ENCODE measurements around the gene PTPRK.

PTPRK gene

GRCh38 chr6:128508588-128509296 is 11.7 kb downstream of the PTPRK start:
- Histone ChIP-seq H3K27me3 (ENCODE audit: control insufficient read depth, insufficient read depth, low read length) (no peaks in the 10 kb centered on the region), H3K9me3 (ENCODE audit: control insufficient read depth, low read length) (no peaks in the 10 kb centered on the region), H3K4me2 (ENCODE audit: low read length) (no peak overlapping the region), H3K36me3 (ENCODE audit: control insufficient read depth, insufficient read depth, low read length) (no peaks in the 10 kb centered on the region), H3K9ac (no peak overlapping the region), H3K79me2 (no peaks in the 10 kb centered on the region), H3K27ac (no peak overlapping the region), H3K4me1 (no peaks in the 10 kb centered on the region), H3K4me3 (ENCODE audit: low read depth, low read length) (no peak overlapping the region), H2AFZ (no peak overlapping the region)
- no peak for TF ChIP-seq CTCF (IDR thresholded peaks at IDR 0.05)

GRCh38 chr6:128507337-128508310 is 12.8 kb downstream of the PTPRK start:
- H3K79me2 ChIP-seq, result no peaks in the 10 kb centered on the region
- H3K27ac ChIP-seq, result no peak overlapping the region
- no peaks in the 10 kb centered on the region for H3K36me3 ChIP-seq (ENCODE audit: control insufficient read depth, insufficient read depth, low read length)
- H3K9ac ChIP-seq, result no peak overlapping the region
- H3K4me2 ChIP-seq (ENCODE audit: low read length), result no peak overlapping the region
- no peak overlapping the region for H3K4me3 ChIP-seq (ENCODE audit: low read depth, low read length)
- TF ChIP-seq CTCF (IDR thresholded peaks at IDR 0.05), result no peak
- no peak overlapping the region for H2AFZ ChIP-seq
- H3K27me3 ChIP-seq (ENCODE audit: control insufficient read depth, insufficient read depth, low read length), result no peaks in the 10 kb centered on the region
- H3K4me1 ChIP-seq, result no peaks in the 10 kb centered on the region
- H3K9me3 ChIP-seq (ENCODE audit: control insufficient read depth, low read length), result no peaks in the 10 kb centered on the region

- H3K36me3 ChIP-seq (ENCODE audit: control insufficient read depth, insufficient read depth, low read length), result no peaks in the 10 kb centered on the region
- no peak overlapping the region for H3K27ac ChIP-seq
- no peak overlapping the region for H3K4me3 ChIP-seq (ENCODE audit: low read depth, low read length)
- H3K4me1 ChIP-seq, result no peaks in the 10 kb centered on the region
- no peak overlapping the region for H3K9ac ChIP-seq
- H3K4me2 ChIP-seq (ENCODE audit: low read length), result no peak overlapping the region
- no peak overlapping the region for H2AFZ ChIP-seq
- no peaks in the 10 kb centered on the region for H3K27me3 ChIP-seq (ENCODE audit: control insufficient read depth, insufficient read depth, low read length)
- TF ChIP-seq CTCF (IDR thresholded peaks at IDR 0.05), result no peak
- no peaks in the 10 kb centered on the region for H3K9me3 ChIP-seq (ENCODE audit: control insufficient read depth, low read length)
- H3K79me2 ChIP-seq, result no peaks in the 10 kb centered on the region
Observed at GRCh38 chr6:128505603-128506002, 14.8 kb downstream of the PTPRK start.

- Histone ChIP-seq H3K4me3 (ENCODE audit: low read depth, low read length) (no peak overlapping the region), H3K27ac (no peak overlapping the region)
Observed at GRCh38 chr6:128504003-128504654, 16.3 kb downstream of the PTPRK start.

More at GRCh38 chr6:128504003-128504654, 16.3 kb downstream of the PTPRK start:
- TF ChIP-seq CTCF (IDR thresholded peaks at IDR 0.05), result no peak
- Histone ChIP-seq H3K9ac (no peak overlapping the region), H3K4me1 (no peaks in the 10 kb centered on the region), H2AFZ (no peak overlapping the region), H3K79me2 (no peaks in the 10 kb centered on the region), H3K9me3 (ENCODE audit: control insufficient read depth, low read length) (no peaks in the 10 kb centered on the region), H3K4me2 (ENCODE audit: low read length) (no peak overlapping the region), H3K27me3 (ENCODE audit: control insufficient read depth, insufficient read depth, low read length) (no peaks in the 10 kb centered on the region), H3K36me3 (ENCODE audit: control insufficient read depth, insufficient read depth, low read length) (no peaks in the 10 kb centered on the region)

All from parathyroid adenoma (tissue), 2 donors.